K562 (cell line): ENCODE results near the gene GEN1. TPM values are rescaled to one million over a fixed set of nuclear protein-coding genes. Genes with fewer than 3 reads are reported as not detected.

ENCODE experiments used
- ETV6 ChIP-seq, 3 experiments: fragments of 150-350 bp in 1 of 3; sonication (generic) in 1 of 3; formaldehyde crosslinking in 1 of 3; IDR thresholded peaks; 2 replicates each; pipeline versions ENCODE4 v1.6.1 to v1.8.0; 2014 to 2022; ENCODE audit warnings: borderline replicate concordance in 2 of 3, low read depth in 2 of 3, antibody characterized with exemption in 1 of 3, low read length in 1 of 3, mild to moderate bottlenecking in 1 of 3, missing genetic modification reagents in 1 of 3
- GABPB1 ChIP-seq: sonication (generic); formaldehyde crosslinking; IDR thresholded peaks from 2 replicates; pipeline ENCODE4 v1.8.0; 2022; ENCODE audit warnings: mild to moderate bottlenecking, missing genetic modification reagents
- HNRNPL ChIP-seq: fragments of 200-400 bp; formaldehyde crosslinking; IDR thresholded peaks from 2 replicates; pipeline ENCODE4 v1.6.1; 2017; ENCODE audit warnings: low read depth, mild to moderate bottlenecking, low read length
- KLF13 ChIP-seq: fragments of 450-650 bp; IDR thresholded peaks from 2 replicates; pipeline ENCODE4 v1.6.1; 2016; ENCODE audit warnings: missing genetic modification characterization, low read depth, mild to moderate bottlenecking, missing compliant biosample characterization, moderate library complexity, borderline replicate concordance
- NEUROD1 ChIP-seq: fragments of 150-350 bp; IDR thresholded peaks from 2 replicates; pipeline ENCODE4 v1.6.1; 2014; ENCODE audit warnings: borderline replicate concordance, low read length, low read depth; ENCODE audit not compliant: partially characterized antibody
- NR2F6 ChIP-seq: fragments of 450-650 bp; formaldehyde crosslinking; IDR thresholded peaks from 2 replicates; pipeline ENCODE4 v1.4.0; 2020; ENCODE audit warnings: mild to moderate bottlenecking
- NRF1 ChIP-seq, 2 experiments: fragments of 450-650 bp; IDR thresholded peaks in 1 of 2; conservative IDR thresholded peaks in 1 of 2; 2 replicates each; pipeline ENCODE4 v1.6.1; 2014; ENCODE audit warnings: mild to moderate bottlenecking in 2 of 2
- RBM17 ChIP-seq: fragments of 200-400 bp; formaldehyde crosslinking; IDR thresholded peaks from 2 replicates; pipeline ENCODE4 v1.6.1; 2017; ENCODE audit warnings: low read depth, mild to moderate bottlenecking, low read length, borderline replicate concordance
- SMAD1 ChIP-seq: fragments of 150-350 bp; IDR thresholded peaks from 2 replicates; pipeline ENCODE4 v1.6.1; 2014; ENCODE audit warnings: low read length, low read depth; ENCODE audit not compliant: partially characterized antibody
- SNAPC5 ChIP-seq: fragments of 250-450 bp; sonication (Bioruptor Pico); IDR thresholded peaks from 2 replicates; pipeline ENCODE4 v1.8.0; 2021; ENCODE audit warnings: moderate library complexity, mild to moderate bottlenecking, inconsistent platforms
- ZFP30 ChIP-seq: fragments of 250-450 bp; sonication (Bioruptor Pico); IDR thresholded peaks from 2 replicates; pipeline ENCODE4 v1.8.0; 2022; ENCODE audit warnings: moderate library complexity, mild to moderate bottlenecking, inconsistent platforms, borderline replicate concordance
- ZNF354B ChIP-seq: fragments of 250-450 bp; sonication (Bioruptor Pico); IDR thresholded peaks from 2 replicates; pipeline ENCODE4 v1.4.0; 2020
- ZNF395 ChIP-seq: fragments of 200-800 bp; sonication (Bioruptor generic); IDR thresholded peaks from 2 replicates; pipeline ENCODE4 v1.6.1; 2017; ENCODE audit warnings: missing genetic modification characterization, missing compliant biosample characterization
- polyA plus RNA-seq, 8 experiments: library from polyadenylated mRNA; depleted of rRNA in 4 of 8; stranded (reverse) in 5 of 8; unstranded in 3 of 8; fragments of >200 nt; fragmentation: Nextera tagmentation in 2 of 8; fragmentation: Illumina TruSeq in 1 of 8; extraction: Ambion mirVana in 2 of 8; extraction: Trizol in 1 of 8; gene quantifications; 2 replicates each; pipeline versions ENCODE4 v1.2.1 to v1.2.3, GENCODE V29; 2011 to 2014; ENCODE audit warnings: inconsistent platforms in 1 of 8, missing spikeins in 1 of 8
- total RNA-seq, 7 experiments: library from RNA; depleted of rRNA in 6 of 7; stranded (reverse); fragments of >200 nt in 6 of 7; fragmentation: Illumina TruSeq in 2 of 7; extraction: Trizol in 2 of 7; gene quantifications; 2 replicates each; pipeline versions ENCODE4 v1.2.1 to v1.2.3, GENCODE V29; 2011 to 2021; ENCODE audit warnings: low replicate concordance in 1 of 7
- TF ChIP-seq, protein P1 (sequence below): fragments of 450-650 bp; IDR thresholded peaks from 2 replicates; pipeline ENCODE4 v1.6.1; 2018; ENCODE audit warnings: mild to moderate bottlenecking, low read depth; ENCODE audit not compliant: partially characterized antibody
- TF ChIP-seq, protein P2 (sequence below): fragments of 250-450 bp; sonication (Bioruptor Pico); IDR thresholded peaks from 2 replicates; pipeline ENCODE4 v1.5.1; 2021; ENCODE audit warnings: mild to moderate bottlenecking
- TF ChIP-seq, protein P3 (sequence below): fragments of 450-650 bp; conservative IDR thresholded peaks from 2 replicates; pipeline ENCODE4 v1.6.1; 2016; ENCODE audit warnings: missing genetic modification characterization, low read depth, mild to moderate bottlenecking, missing compliant biosample characterization, moderate library complexity
- TF ChIP-seq, protein P4 (sequence below): fragments of 250-450 bp; sonication (Bioruptor Pico); IDR thresholded peaks from 2 replicates; pipeline ENCODE4 v1.4.0; 2020; ENCODE audit warnings: mild to moderate bottlenecking, moderate library complexity, borderline replicate concordance

Gene GEN1
- total and polyA plus RNA-seq, 9 of the 15 experiments (the other 6 are each of a cell fraction or from before 2014, with no cell fraction given): 8.6 to 39.7 (median 24.5) TPM

- TF ChIP-seq, protein P1, sequence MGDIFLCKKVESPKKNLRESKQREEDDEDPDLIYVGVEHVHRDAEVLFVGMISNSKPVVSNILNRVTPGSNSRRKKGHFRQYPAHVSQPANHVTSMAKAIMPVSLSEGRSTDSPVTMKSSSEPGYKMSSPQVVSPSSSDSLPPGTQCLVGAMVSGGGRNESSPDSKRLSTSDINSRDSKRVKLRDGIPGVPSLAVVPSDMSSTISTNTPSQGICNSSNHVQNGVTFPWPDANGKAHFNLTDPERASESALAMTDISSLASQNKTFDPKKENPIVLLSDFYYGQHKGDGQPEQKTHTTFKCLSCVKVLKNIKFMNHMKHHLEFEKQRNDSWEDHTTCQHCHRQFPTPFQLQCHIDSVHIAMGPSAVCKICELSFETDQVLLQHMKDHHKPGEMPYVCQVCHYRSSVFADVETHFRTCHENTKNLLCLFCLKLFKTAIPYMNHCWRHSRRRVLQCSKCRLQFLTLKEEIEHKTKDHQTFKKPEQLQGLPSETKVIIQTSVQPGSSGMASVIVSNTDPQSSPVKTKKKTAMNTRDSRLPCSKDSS: no peak
- TF ChIP-seq, protein P2, sequence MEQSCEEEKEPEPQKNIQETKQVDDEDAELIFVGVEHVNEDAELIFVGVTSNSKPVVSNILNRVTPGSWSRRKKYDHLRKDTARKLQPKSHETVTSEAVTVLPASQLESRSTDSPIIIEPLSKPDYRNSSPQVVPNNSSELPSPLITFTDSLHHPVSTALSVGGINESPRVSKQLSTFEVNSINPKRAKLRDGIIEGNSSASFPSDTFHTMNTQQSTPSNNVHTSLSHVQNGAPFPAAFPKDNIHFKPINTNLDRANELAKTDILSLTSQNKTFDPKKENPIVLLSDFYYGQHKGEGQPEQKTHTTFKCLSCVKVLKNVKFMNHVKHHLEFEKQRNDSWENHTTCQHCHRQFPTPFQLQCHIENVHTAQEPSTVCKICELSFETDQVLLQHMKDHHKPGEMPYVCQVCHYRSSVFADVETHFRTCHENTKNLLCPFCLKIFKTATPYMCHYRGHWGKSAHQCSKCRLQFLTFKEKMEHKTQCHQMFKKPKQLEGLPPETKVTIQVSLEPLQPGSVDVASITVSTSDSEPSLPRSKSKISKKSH (CRISPR knock-in tag): no peak
- TF ChIP-seq KLF13 (tag) (no peak), SMAD1 (peak; percentile 49), RBM17 (no peak), ZFP30 (CRISPR knock-in tag) (no peak), NRF1 (conservative IDR thresholded peaks at IDR 0.05 in 1 of 2, IDR thresholded peaks at IDR 0.05 in 1 of 2) (peak; percentile 94 to 95), NEUROD1 (no peak), ETV6 (IDR thresholded peaks at IDR 0.05; ENCODE audit: borderline replicate concordance in 1 of 2, low read depth in 2 of 2, low read length in 1 of 2) (peak; percentile 97 to 98), ETV6 (CRISPR knock-in tag; IDR thresholded peaks at IDR 0.05; ENCODE audit: borderline replicate concordance) (no peak), ZNF354B (CRISPR knock-in tag) (no peak), SNAPC5 (CRISPR knock-in tag) (no peak), GABPB1 (CRISPR knock-in tag) (peak; percentile 86), ZNF395 (no peak), HNRNPL (no peak), NR2F6 (CRISPR knock-in tag) (no peak)
- TF ChIP-seq, protein P3, sequence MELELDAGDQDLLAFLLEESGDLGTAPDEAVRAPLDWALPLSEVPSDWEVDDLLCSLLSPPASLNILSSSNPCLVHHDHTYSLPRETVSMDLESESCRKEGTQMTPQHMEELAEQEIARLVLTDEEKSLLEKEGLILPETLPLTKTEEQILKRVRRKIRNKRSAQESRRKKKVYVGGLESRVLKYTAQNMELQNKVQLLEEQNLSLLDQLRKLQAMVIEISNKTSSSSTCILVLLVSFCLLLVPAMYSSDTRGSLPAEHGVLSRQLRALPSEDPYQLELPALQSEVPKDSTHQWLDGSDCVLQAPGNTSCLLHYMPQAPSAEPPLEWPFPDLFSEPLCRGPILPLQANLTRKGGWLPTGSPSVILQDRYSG: no peak
- TF ChIP-seq, protein P4, sequence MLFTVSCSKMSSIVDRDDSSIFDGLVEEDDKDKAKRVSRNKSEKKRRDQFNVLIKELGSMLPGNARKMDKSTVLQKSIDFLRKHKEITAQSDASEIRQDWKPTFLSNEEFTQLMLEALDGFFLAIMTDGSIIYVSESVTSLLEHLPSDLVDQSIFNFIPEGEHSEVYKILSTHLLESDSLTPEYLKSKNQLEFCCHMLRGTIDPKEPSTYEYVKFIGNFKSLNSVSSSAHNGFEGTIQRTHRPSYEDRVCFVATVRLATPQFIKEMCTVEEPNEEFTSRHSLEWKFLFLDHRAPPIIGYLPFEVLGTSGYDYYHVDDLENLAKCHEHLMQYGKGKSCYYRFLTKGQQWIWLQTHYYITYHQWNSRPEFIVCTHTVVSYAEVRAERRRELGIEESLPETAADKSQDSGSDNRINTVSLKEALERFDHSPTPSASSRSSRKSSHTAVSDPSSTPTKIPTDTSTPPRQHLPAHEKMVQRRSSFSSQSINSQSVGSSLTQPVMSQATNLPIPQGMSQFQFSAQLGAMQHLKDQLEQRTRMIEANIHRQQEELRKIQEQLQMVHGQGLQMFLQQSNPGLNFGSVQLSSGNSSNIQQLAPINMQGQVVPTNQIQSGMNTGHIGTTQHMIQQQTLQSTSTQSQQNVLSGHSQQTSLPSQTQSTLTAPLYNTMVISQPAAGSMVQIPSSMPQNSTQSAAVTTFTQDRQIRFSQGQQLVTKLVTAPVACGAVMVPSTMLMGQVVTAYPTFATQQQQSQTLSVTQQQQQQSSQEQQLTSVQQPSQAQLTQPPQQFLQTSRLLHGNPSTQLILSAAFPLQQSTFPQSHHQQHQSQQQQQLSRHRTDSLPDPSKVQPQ: no peak
These were observed at the start of gene GEN1, which contains the start of gene SMC6 (continued) for GRCh38 chr2:17753803-17754663.
